UCSD-AML1 (cell line): ENCODE data around the gene UPK3BL2.
"Not testable (repeated sequence)": the region's sequence is repeated elsewhere in the genome, so short reads cannot be mapped to it uniquely, and the experiment has no call there.

Experiments used
- DNase-seq: peaks from one replicate; lab custom pipeline; 2025; ENCODE audit not compliant: unreplicated experiment; lab: John Stamatoyannopoulos, UW

UPK3BL2 gene, protein sequence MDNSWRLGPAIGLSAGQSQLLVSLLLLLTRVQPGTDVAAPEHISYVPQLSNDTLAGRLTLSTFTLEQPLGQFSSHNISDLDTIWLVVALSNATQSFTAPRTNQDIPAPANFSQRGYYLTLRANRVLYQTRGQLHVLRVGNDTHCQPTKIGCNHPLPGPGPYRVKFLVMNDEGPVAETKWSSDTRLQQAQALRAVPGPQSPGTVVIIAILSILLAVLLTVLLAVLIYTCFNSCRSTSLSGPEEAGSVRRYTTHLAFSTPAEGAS

GRCh38 chr7:102543596-102543995 is at the start of gene UPK3BL2:
Gene UPK3BL2, minus strand, starts transcription at chr7:102543696. Its CDS starts 60 bp downstream, at chr7:102543636.
- not testable (repeated sequence) for DNase-seq

- DNase-seq: not testable (repeated sequence)
Measured at GRCh38 chr7:102592477-102593019, 49.1 kb upstream of the UPK3BL2 start.

GRCh38 chr7:102589857-102590256 is 46.4 kb upstream of the UPK3BL2 start:
- not testable (repeated sequence) for DNase-seq

- DNase-seq: not testable (repeated sequence)
Measured at GRCh38 chr7:102583495-102583894, 40.0 kb upstream of the UPK3BL2 start.

DNA sequence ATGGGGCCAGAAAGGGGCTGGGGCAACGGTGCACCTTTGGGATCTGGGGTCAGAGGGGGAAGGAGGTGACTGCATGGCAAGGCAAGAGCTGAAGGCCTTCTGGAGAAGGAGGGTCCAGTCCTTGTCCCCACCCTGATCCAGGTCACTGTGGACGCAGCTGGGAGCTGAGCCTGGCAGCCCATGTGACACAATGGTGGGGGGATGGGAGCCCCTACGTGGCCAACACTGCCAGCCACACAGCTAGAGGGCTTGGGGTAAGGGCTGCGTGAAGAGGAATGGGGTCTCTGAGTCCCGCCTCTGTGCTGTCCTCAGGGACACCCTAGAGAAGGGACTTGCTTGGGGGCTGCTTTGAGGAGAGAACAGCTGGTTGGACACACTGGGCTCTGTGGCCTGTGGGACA is 38.2 kb upstream of the UPK3BL2 start:
- DNase-seq: not testable (repeated sequence)

DNA sequence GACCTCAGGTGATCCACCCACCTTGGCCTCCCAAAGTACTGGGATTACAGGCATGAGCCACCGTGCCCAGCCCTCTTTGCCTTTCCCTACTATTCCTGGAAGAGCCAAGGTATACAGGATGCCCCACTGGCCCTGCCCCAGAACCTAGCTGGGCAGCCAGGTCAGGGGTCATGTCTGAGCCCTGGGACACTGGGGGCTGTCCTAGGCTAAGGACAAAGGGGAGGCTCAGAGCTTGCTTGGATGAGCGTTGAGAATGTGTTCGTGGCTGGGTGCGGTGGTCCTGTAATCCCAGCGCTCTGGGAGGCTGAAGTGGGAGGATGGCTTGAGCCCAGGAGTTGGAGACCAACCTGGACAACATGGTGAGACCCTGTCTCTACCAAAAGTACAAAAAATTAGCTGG is 35.0 kb upstream of the UPK3BL2 start:
- not testable (repeated sequence) for DNase-seq

GRCh38 chr7:102577315-102578240 is 34.1 kb upstream of the UPK3BL2 start:
- not testable (repeated sequence) for DNase-seq

DNA sequence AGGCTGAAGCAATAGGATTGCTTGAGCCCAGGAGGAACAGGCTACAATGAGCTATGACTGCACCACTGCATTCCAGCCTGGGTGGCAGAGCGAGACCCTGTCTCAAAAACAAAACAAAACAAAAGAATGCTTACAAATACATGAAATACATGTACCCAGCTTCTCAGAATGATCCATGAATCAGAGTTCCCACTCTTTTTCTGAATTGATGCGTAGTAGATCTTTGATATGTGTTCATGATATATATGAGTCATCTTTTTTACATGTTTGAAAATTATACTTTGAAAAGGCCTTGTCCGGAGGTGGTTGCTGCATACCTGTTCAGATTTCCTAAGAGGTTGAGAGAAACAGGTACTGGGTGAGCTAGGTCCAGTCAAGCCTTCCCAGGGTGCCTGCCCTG is 32.9 kb upstream of the UPK3BL2 start:
- not testable (repeated sequence) for DNase-seq

DNA sequence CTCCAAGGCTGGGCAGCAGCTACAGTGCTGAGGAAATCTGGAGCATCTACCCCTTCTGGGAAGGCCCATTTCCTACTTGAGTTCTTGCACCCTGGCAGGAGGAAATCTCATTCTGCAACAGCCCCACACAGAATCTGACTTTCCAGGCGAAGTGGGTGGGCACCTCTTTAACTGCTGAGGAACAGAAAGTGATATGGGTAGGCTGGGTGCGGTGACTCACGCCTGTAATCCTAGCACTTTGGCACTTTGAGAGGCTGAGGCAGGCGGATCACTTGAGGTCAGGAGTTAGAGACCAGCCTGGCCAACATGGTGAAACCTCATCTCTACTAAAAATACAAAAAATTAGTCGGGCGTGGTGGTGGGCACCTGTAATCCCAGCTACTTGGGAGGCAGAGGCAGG is 31.1 kb upstream of the UPK3BL2 start:
- DNase-seq: not testable (repeated sequence)

- not testable (repeated sequence) for DNase-seq
Measured at GRCh38 chr7:102572261-102573239, 29.1 kb upstream of the UPK3BL2 start, which contains the start of gene POLR2J3. Gene POLR2J3, minus strand, starts transcription at chr7:102572583. Its CDS starts 62 bp downstream, at chr7:102572521.

DNA sequence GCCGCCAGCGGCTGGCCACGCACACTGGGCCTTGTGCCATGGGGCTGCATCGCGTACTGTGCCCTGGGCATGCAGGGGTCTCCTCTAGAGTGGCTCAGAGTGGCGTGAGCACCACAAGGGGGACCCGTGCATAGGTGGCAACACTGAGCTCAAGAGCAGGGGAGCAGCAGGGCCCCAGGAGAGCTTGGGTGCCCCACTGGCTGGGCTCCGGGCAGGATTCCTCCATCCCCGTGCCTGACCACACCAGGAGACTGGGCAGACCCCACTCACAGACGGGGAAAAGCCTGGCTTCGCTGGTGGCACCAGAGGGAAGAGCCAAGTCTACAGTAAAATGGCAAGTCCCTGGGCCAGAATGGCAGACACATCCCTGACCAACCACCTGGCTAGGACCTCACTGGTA is 25.1 kb upstream of the UPK3BL2 start:
- not testable (repeated sequence) for DNase-seq

DNA sequence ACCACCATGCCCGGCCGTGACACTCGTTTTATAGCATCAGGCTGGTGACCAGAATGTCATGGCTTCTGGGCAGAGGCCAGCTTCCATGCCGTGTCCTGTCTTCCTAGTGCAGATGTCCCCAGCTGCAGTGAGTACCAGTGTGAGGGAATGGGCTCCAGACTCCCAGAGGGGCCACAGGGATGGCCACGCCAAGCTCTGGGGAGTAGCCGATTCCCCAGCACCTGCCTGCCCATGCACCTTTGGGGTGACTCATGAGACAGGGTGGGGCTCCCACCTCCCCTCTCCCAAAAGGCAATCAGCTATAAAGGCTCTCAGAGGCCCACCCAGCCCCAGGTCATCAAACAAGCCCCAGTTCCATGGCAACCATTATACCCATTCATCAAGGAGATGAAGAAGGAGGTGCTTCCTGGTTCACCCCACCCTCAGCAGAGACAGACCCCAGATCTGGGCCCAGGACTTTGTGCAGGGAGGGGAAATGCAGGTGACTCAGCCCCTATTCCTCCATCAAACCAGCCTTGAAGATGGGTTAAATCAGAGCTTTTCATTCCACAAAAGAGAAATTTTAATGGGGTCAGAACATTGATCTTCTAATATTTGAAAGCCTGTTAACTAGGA is 7.4 kb upstream of the UPK3BL2 start, which contains the start of gene SPDYE2:
TSS of gene SPDYE2 (plus strand) at position 419 of the 615 bp plus-strand sequence. CDS start 2,030 bp downstream, outside the sequence.
- DNase-seq: not testable (repeated sequence)

- not testable (repeated sequence) for DNase-seq
Measured at GRCh38 chr7:102546353-102546752, 2.9 kb upstream of the UPK3BL2 start.

DNA sequence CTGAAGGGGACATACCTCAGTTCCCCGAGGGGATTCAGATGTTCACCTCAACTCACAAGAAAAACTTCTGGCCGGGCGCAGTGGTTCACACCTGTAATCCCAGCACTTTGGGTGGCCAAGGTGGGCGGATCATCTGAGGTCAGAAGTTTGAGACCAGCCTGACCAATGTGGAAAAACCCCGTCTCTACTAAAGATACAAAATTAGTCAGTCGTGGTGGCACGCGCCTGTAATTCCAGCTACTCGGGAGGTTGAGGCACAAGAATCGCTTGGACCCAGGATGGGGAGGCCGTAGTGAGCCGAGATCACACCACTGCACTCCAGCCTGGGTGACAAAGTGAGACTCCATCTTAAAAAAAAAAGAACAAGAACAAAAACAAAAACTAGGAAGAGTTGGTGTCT is 1.8 kb upstream of the UPK3BL2 start:
- DNase-seq: not testable (repeated sequence)

DNA sequence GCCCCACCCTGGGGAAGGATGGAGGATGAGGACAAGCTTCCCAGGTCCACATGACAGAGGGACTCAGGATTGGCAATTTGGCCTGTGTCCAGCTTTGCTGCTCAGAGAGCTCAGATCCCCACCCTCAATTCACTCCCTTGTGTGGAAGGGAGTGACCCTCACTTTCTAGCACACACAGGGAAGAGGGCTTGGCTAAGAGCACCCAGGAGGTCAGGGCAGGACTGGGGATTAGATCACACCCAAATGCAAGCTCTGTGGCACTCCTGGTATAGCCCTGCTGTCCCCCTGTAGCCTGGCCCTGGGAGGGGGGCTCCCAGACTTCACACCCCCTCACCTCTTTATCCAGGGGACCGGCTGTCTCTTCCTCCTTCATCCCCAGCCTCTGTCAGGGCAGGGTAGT is 876 bp upstream of the UPK3BL2 start:
- not testable (repeated sequence) for DNase-seq

GRCh38 chr7:102542771-102543170 is 725 bp downstream of the UPK3BL2 start:
- not testable (repeated sequence) for DNase-seq

DNA sequence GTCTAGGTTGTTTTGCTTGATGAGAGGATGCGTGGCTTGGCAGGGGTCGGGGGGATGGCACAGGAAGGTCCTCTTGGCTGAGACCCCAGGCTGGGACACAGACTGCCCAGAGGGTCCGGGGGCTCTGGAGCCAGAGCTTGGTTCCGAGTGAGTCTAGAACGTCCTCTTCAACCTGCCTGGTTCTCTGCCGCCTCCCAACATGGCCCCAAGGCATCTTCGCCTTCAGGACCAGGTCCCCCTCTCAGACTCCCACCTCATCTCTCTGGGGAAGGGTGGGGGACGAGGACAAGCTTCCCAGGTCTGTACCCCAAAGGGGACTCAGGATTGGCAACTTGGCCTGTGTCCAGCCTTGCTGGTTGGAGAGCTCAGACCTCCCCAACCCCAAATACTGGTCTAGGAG is 1.4 kb downstream of the UPK3BL2 start:
- not testable (repeated sequence) for DNase-seq

DNA sequence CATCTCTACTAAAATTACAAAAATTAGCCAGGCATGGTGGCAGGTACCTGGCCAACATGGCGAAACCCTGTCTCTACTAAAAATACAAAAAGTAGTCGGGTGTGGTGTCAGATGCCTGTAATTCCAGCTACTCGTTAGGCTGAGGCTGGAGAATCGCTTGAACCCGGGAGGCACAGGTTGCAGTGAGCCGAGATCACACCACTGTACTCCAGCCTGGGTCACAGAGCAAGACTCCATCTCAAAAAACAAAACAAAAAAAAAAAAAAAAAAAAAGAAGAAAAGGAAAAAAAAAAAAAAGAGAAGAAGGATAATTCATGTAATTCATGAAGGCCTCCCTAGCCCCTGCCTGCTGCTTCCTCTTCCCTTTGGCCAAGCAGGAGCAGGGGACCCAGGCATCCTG is 2.9 kb downstream of the UPK3BL2 start:
- not testable (repeated sequence) for DNase-seq

DNA sequence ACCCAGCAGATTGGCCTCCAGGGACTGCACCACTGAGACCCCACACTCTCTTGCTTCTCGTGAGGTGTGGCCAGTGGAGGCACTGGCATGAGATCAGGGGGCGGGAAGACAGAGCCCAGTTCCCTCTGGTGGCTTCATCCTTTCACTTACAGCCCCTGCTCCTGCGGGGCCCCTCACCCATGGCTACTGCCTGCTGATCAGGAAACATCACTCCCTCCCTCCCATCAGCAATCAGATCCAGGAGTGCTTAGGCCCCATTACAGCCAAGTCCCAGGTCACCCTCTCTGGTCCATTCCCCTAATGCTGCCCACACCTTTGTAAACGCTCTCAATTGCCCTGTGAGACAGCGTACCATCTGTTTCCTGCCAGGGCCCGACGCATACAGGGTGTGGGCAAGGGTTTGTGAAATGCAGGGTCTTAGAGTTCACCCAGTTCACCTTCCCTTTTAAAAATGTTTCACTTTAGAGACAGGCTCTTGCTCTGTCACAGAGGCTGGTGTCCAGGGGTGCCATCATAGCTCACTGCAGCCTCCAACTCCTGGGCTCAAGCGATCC is 8.4 kb downstream of the UPK3BL2 start:
- not testable (repeated sequence) for DNase-seq
